HG02885 (cell line): ENCODE measurements around the gene EXOSC6.
"Not testable (repeated sequence)": the region's sequence is repeated elsewhere in the genome, so short reads cannot be mapped to it uniquely, and the experiment has no call there.

Experiments
- ATAC-seq: cut with Tn5 transposase; IDR thresholded peaks from one replicate; pipeline ENCODE4 v1.9.1; 2021; ENCODE audit warnings: mild to moderate bottlenecking; ENCODE audit not compliant: unreplicated experiment, poor library complexity

Gene EXOSC6

GRCh38 chr16:70255574-70255973, 3.8 kb upstream of the EXOSC6 start:
- ATAC-seq: no peak

DNA sequence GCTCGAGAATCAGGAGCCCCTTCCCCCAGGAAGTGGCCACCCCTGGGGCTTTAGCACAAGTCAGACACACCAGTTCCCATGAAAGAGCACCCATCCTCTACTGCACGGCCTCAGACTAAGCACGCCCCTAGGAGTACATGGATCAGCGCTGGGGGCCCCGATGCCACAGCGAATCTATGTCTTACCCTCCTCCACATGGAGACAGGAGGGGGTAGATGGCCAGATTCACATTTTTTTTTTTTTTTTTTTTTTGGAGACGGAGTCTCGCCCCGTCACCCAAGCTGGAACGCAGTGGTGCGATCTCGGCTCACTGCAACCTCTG, 3.2 kb upstream of the EXOSC6 start:
- ATAC-seq: no peak

DNA sequence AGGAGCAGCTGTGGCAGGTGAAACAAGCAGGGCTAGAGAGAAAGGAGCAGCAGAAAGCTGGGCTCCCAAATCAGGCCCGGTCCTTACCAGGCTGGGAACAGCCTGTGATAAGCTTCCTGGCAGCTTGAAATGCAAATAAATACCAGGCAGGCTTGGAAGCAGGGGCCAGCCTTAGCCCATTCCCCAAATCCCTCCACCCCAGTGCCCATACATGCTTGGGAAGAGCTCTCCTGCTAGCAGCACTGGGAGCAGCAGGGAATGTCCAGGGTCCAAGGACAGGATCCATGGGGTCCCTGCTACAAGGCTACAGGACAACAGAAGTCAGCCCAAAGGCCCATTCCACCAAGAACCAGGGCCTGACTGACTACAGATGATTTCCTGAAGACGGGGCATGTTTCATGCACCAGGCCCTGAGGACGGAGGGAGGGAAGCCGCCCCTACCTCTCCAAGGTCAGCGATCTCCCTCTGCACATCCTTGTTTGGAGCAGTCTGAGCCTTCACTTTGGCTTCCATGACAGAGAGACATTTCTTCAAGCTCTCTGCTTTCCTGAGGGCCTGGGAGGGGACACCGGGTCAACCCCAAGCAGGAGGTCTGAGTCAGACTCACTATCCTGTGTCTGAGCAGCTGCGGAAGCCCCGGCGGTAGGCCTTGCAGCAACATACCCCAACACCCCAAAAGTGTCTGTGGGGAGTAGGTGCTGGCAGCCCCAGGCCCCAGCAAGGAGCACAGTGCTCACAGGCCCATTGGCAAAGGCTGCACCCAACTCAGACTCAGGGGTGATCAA, 2.6 kb upstream of the EXOSC6 start:
- no peak for ATAC-seq

GRCh38 chr16:70253291-70254106, 1.8 kb upstream of the EXOSC6 start:
- ATAC-seq: no peak

DNA sequence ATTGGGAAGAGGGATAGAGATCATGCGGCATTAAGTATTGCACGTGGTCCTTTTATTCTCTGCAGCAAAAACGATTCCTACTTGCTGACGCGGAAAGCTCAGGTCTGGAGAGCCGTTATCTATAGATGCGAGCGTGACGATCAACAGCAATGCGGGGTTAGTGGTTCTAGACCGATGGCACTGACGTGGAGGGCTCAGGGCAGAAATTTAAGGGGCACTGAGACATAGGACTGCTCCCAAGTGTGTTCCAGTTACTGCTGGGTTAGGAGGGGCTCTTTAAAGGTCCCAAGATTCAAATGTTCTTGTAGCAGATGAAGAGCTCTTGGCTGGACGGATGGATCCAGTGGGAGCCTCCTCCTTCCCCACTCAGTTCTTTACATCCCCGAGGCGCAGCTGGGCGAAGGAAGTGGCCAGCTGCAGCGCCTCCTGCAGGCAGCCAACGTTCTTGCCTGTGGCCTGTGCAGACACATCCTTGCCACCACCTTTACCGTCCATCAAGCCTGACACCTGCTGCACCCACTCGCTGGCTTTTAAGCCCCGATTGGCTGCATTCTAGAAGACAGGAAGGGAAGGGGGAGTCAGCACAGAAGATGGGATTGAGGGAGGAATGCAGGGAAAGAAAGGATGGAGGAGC, 732 bp upstream of the EXOSC6 start:
- no peak for ATAC-seq

DNA sequence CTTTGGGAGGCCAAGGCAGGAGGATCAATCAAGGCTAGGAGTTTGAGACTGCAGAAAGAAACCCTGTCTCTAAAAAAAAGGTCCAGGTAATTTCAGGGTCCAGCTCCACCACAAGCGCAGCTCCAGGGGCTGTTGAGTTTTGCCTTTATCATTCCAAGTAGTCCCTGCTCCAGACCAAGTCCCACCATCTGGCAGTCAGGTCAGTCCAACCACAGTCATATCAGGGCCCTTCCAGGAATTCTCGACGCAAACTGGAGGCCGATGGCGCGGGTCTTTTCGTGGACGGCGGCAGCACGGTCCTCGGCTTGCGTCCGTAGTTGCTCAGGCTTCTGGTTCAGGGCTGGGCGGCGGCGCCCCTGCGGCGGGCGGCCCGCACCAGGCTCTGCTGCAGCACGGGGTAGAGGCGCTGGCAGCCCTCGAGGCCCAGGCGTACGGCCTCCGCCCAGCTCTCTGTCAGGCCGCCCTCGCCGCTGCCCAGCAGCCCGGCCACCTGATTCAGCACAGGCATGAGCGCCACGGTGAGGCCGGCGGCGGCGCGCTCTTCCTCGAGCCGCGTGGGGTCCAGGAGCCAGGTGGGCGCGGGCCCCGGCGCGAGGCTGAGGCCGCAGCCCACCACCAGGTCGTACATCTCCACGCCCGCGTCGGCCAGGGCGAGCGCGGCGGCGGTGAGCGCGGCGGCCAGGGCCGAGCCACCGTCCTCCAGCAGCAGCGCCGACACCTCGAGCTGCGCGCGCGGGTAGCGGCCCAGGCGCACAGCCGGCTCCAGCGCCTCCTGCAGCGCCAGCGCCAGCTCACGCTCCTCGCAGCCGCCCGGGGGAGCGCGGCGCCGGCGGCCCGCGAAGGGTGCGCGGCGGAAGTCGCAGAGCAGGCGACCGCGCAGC, 752 bp downstream of the EXOSC6 start:
- peak; percentile 42 for ATAC-seq

DNA sequence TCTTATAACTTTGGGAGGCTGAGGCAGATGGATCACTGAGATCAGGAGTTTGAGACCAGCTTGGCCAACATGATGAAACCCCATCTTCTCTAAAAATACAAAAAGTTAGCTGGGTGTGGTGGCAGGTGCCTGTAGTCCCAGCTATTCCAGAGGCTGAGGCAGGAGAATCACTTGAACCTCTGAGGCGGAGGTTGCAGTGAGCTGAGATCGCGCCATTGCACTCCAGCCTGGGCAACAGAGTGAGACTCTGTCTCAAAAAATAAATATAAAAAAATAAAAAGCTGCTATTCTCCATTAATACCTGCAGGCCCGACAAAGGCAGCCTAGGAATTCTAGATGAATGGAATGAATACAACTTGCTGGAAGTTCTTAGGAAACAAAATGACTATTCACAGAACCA, 2.0 kb downstream of the EXOSC6 start:
- not testable (repeated sequence) for ATAC-seq

DNA sequence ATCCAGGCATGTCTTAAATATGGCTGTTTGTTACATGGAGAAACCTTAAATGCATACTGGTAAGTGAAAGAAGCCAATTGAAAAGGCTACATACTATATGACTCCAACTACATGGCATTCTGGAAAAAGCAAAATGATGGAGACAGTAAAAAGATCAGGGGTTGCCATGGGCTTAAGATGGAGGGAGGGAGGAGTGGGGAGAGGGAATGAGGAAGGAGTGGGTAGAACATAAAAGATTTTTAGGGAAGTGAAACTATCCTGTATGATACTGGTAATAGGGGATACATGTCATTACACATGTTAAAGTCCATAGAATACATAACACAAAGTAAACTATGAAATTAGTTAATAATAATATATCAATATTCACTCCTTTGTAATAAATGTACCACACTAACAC, 13.0 kb downstream of the EXOSC6 start:
- ATAC-seq: not testable (repeated sequence)

- not testable (repeated sequence) for ATAC-seq
Observed at GRCh38 chr16:70231831-70232230, 19.9 kb downstream of the EXOSC6 start.

GRCh38 chr16:70226024-70226423, 25.7 kb downstream of the EXOSC6 start:
- ATAC-seq: not testable (repeated sequence)

DNA sequence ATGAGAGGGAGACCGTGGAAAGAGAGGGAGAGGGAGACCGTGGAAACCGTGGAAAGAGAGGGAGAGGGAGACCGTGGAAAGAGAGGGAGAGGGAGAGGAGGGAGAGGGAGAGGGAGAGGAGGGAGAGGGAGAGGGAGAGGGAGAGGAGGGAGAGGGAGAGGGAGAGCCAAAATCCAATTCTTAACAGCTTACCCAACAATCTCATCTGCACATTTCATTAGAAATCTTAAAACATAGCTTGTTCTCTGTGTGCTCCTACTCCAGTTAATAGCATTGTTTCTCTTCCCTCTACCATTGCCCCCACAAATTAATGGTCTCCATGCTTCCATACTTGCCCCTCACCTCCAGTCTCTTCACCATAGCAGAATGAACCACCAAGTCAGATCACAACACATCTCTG, 26.3 kb downstream of the EXOSC6 start:
- not testable (repeated sequence) for ATAC-seq

DNA sequence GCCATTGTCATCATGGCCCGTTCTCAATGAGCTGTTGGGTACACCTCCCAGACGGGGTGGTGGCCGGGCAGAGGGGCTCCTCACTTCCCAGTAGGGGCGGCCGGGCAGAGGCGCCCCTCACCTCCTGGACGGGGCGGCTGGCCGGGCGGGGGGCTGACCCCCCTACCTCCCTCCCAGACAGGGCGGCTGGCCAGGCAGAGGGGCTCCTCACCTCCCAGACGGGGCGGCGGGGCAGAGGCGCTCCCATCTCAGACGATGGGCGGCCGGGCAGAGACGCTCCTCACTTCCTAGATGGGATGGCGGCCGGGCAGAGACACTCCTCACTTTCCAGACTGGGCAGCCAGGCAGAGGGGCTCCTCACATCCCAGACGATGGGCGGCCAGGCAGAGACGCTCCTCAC, 27.1 kb downstream of the EXOSC6 start:
- ATAC-seq: not testable (repeated sequence)

GRCh38 chr16:70223971-70224513, 27.7 kb downstream of the EXOSC6 start:
- not testable (repeated sequence) for ATAC-seq

DNA sequence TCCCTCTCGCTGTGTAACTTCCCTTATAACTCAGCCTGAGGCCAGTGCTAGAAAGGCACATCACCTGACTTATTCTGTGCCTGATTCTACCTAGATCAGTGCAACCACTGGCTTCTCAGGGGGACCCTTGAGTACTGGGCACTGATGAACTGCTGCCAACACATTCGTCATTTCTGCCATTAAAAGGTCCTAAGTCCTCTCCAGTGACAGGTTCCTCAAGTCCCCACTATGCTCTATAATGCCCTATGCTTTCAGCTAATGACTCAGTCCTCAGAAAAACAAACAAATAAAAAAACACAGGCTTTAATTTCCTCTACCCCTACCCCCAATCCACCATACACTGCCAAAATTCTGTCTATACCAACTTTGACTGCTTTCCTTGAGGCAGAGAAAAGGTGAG, 28.5 kb downstream of the EXOSC6 start:
- ATAC-seq: not testable (repeated sequence)

GRCh38 chr16:70222574-70222973, 29.2 kb downstream of the EXOSC6 start:
- ATAC-seq: not testable (repeated sequence)

GRCh38 chr16:70218586-70218985, 33.2 kb downstream of the EXOSC6 start:
- not testable (repeated sequence) for ATAC-seq

DNA sequence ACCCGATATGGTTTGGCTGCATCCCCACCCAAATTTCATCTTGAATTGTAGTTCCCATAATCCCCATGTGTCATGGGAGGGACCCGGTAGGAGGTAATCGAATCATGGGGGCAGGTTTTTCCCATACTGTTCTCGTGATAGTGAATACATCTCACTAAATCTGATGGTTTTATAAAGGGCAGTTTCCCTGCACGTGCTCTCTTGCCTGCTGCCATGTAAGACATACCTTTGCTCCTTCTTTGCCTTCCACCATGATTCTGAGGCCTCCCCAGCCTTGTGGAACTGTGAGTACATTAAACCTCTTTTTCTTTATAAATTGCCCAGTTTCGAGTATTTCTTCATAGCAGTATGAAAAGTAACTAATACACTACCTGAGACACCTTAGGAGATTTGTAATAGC, 45.4 kb downstream of the EXOSC6 start:
- ATAC-seq: not testable (repeated sequence)

- not testable (repeated sequence) for ATAC-seq
Observed at GRCh38 chr16:70204668-70205405, 46.9 kb downstream of the EXOSC6 start.

DNA sequence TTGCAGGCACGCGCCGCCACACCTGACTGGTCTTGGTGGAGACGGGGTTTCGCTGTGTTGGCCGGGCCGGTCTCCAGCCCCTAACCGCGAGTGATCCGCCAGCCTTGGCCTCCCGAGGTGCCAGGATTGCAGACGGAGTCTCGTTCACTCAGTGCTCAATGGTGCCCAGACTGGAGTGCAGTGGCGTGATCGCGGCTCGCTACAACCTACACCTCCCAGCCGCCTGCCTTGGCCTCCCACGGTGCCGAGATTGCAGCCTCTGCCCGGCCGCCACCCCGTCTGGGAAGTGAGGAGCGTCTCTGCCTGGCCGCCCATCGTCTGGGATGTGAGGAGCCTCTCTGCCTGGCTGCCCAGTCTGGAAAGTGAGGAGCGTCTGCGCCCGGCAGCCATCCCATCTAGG, 47.7 kb downstream of the EXOSC6 start:
- not testable (repeated sequence) for ATAC-seq
